Measurements from ENCODE around the gene WWC2. TPM values are rescaled to one million over a fixed set of nuclear protein-coding genes. Genes with fewer than 3 reads are reported as not detected.
A peak's percentile ranks its signal among the peaks of the same experiment; 100 is the strongest.

The WWC2 gene
- polyA plus RNA-seq, 1 experiment, result 32.0 TPM

DNA sequence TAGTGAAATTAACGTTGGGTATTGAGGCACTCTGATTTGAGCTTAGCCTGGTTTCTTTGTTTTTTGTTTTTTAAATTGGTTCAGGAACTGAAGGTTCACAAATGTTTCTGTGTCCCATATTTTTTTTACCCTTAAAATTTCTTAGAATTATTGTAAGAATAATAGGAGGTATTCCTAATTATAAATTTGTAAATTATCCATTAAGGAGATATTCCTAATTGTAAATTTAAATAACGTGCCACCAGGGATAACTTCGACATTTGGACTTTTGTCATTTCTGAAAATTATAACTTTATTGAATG is 1.2 kb downstream of the WWC2 start:
- TF ChIP-seq, protein P1, sequence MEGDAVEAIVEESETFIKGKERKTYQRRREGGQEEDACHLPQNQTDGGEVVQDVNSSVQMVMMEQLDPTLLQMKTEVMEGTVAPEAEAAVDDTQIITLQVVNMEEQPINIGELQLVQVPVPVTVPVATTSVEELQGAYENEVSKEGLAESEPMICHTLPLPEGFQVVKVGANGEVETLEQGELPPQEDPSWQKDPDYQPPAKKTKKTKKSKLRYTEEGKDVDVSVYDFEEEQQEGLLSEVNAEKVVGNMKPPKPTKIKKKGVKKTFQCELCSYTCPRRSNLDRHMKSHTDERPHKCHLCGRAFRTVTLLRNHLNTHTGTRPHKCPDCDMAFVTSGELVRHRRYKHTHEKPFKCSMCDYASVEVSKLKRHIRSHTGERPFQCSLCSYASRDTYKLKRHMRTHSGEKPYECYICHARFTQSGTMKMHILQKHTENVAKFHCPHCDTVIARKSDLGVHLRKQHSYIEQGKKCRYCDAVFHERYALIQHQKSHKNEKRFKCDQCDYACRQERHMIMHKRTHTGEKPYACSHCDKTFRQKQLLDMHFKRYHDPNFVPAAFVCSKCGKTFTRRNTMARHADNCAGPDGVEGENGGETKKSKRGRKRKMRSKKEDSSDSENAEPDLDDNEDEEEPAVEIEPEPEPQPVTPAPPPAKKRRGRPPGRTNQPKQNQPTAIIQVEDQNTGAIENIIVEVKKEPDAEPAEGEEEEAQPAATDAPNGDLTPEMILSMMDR (IDR thresholded peaks at IDR 0.05; ENCODE audit: insufficient read depth, low read depth, low read length), result no peak
- POLR2A ChIA-PET, result no interaction called here
- H3K4me3 ChIP-seq (ENCODE audit: low read depth, low read length), result peak overlapping the region; percentile 95
- no peak for DNase-seq (ENCODE audit: low read depth)
- CTCF ChIA-PET, result interaction anchor here (0.7 to 1.2 kb wide), 3 partner anchors 114 to 162 kb away, joined by 3 read pairs; no protein-coding TSS in a partner anchor
- H3K36me3 ChIP-seq (ENCODE audit: control insufficient read depth, insufficient read depth, low read length), result no peaks in the 10 kb centered on the region
- H3K27me3 ChIP-seq (ENCODE audit: control insufficient read depth, insufficient read depth, low read length), result no peaks in the 10 kb centered on the region

DNA sequence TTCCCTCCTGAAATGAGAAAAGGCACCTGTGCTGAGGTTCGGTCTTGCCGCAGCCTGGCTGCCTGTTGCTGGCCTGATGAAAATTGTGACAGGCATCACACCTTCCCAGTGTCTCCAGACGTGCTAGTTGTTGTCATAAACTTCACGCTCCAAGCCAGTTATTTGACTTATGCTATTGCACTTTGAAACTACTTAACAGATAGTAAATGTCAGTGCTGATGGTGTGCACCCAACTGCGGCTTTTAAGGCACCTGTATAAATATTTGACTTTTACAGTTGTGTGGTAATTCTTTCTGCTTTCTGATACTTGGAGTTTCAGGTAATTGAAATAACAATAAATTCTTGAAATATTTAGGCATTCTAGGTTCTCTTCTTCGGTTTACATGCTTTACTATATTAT is 1.8 kb downstream of the WWC2 start:
- CTCF ChIA-PET, result interaction anchor here (0.8 to 1.2 kb wide), 3 partner anchors 114 to 307 kb away, joined by 3 read pairs; no protein-coding TSS in a partner anchor
- H3K36me3 ChIP-seq (ENCODE audit: control insufficient read depth, insufficient read depth, low read length), result no peaks in the 10 kb centered on the region
- no peaks in the 10 kb centered on the region for H3K27me3 ChIP-seq (ENCODE audit: control insufficient read depth, insufficient read depth, low read length)
- peak overlapping the region; percentile 95 for H3K4me3 ChIP-seq (ENCODE audit: low read depth, low read length)
- POLR2A ChIA-PET, result interaction anchor here (0.5 kb wide), 1 partner anchor 56 kb away, joined by 18 read pairs; no protein-coding TSS in a partner anchor
- TF ChIP-seq, protein P1 (IDR thresholded peaks at IDR 0.05; ENCODE audit: insufficient read depth, low read depth, low read length), result no peak
- DNase-seq (ENCODE audit: low read depth), result no peak

DNA sequence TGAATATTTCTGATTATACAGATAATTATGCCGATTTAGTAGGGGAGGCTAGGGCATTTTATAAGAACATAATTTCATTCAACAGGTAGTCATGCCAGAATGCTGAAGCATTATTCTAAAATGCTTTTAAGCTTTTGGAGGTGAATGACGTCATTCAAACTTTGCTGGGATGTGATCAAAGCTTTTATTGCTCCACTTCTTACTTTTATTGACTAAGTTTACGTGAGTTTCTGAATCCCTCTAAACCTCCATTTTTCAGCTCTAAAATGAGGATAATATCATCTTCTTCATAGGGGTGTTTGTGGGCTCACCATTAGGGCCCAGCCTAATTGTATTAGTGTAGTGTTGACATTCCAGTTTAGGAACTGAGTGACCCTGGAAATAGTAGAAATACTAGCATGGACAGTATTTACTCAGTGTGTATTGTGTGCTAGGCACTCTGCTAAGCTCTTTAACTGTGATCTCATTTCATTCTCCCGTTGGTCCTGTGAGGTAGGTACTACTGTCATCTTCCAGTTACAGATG is 3.0 kb downstream of the WWC2 start:
- TF ChIP-seq, protein P1 (IDR thresholded peaks at IDR 0.05; ENCODE audit: insufficient read depth, low read depth, low read length), result no peak
- ChIA-PET CTCF (interaction anchor here (2.1 kb wide), 1 partner anchor 154 kb away, joined by 5 read pairs; no protein-coding TSS in a partner anchor), POLR2A (interaction anchor here (0.6 kb wide), 1 partner anchor 122 kb away, joined by 4 read pairs; no protein-coding TSS in a partner anchor)
- no peaks in the 10 kb centered on the region for H3K27me3 ChIP-seq (ENCODE audit: control insufficient read depth, insufficient read depth, low read length)
- DNase-seq (ENCODE audit: low read depth), result no peak
- no peaks in the 10 kb centered on the region for H3K36me3 ChIP-seq (ENCODE audit: control insufficient read depth, insufficient read depth, low read length)
- H3K4me3 ChIP-seq (ENCODE audit: low read depth, low read length), result no peak overlapping the region

DNA sequence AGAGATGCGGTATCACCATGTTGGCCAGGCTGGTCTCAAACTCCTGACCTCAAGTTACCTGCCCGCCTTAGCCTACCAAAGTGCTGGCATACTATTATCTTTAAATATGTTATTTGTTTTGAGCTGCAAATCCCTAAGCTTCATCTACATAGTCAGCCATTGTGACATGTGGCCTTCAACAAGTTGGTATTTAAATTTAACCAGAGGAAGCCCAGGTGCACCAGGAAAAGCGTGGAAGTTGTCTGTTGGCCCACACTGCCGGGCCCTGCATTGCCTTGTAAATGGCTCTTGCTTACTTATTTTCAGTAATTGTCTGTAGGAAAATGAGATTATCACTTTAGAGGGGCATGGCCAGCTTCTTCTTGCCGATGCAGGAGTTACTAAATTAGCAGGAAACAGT is 6.0 kb downstream of the WWC2 start:
- no peaks in the 10 kb centered on the region for H3K27me3 ChIP-seq (ENCODE audit: control insufficient read depth, insufficient read depth, low read length)
- no peak for DNase-seq (ENCODE audit: low read depth)
- no peak overlapping the region for H3K4me3 ChIP-seq (ENCODE audit: low read depth, low read length)
- TF ChIP-seq, protein P1 (IDR thresholded peaks at IDR 0.05; ENCODE audit: insufficient read depth, low read depth, low read length), result no peak
- POLR2A ChIA-PET, result no interaction called here
- H3K36me3 ChIP-seq (ENCODE audit: control insufficient read depth, insufficient read depth, low read length), result no peaks in the 10 kb centered on the region; the same call in 1 of the 2 replicates
- CTCF ChIA-PET, result no interaction called here

DNA sequence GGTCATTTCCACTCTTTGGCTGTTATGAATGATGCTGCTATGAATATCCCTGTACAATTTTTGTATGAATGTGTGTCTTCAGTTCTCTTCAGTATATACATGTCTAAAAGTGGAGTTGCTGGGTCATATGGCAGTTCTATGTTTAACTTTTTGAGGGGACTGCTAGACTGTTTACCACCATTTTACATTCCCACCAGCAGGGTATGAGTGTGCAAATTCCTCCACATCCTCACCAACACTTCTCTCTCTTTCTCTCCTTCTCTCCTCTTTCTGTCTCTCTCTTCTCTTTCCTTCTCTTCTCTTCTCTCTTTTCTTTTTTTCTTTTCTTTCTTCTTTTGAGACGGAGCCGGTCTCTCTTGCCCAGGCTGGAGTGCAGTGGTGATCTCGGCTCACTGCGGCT is 7.8 kb downstream of the WWC2 start:
- no peak for DNase-seq (ENCODE audit: low read depth)
- ChIA-PET CTCF (interaction anchor here (0.7 to 1.3 kb wide), 2 partner anchors 46 to 342 kb away, joined by 3 read pairs; no protein-coding TSS in a partner anchor), POLR2A (no interaction called here)

More for the DNA sequence above, 7.8 kb downstream of the WWC2 start:
- TF ChIP-seq, protein P1 (IDR thresholded peaks at IDR 0.05; ENCODE audit: insufficient read depth, low read depth, low read length), result 0 out of 2 replicates have a peak, but pooled peaks have one; percentile 10
- Histone ChIP-seq H3K4me3 (ENCODE audit: low read depth, low read length) (no peak overlapping the region), H3K36me3 (ENCODE audit: control insufficient read depth, insufficient read depth, low read length) (no peaks in the 10 kb centered on the region; the same call in 1 of the 2 replicates), H3K27me3 (ENCODE audit: control insufficient read depth, insufficient read depth, low read length) (no peaks in the 10 kb centered on the region)

All from BJ (cell line).